Testis (tissue), 2 donors: ENCODE data around the gene BAIAP2.

Experiments used
- POLR2A ChIP-seq: fragments of 450-650 bp; IDR thresholded peaks from one replicate; pipeline ENCODE4 v1.6.1; 2017; ENCODE audit warnings: antibody characterized with exemption, mild to moderate bottlenecking, moderate library complexity
- TF ChIP-seq, protein P1 (sequence below), 3 experiments: fragments of 450-650 bp in 2 of 3; fragments of 200-600 bp in 1 of 3; sonication (generic) in 1 of 3; IDR thresholded peaks; one replicate each; pipeline ENCODE4 v1.5.1; 2016 to 2019; ENCODE audit warnings: antibody characterized with exemption in 3 of 3, mild to moderate bottlenecking in 2 of 3, moderate library complexity in 1 of 3

DNA sequence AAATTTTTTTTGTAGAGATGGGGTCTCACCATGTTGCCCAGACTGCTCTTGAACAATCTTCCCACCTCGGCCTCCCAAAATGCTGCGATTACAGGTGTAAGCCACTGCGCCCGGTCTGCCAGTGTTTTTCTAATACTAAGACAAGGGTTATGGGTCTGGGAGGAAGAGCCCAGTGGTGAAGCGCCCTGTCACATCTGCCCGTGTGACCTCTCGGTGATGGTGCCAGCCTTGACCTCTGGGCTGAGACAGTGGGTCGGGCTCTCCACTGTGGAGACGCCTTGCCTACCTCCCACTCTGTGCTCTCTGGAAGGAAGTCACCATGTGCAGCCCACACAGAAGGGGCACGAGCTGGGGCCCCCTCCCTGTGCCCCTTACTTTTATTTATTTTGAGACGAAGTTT lies 5.1 kb upstream of the BAIAP2 start:
- TF ChIP-seq, protein P1, sequence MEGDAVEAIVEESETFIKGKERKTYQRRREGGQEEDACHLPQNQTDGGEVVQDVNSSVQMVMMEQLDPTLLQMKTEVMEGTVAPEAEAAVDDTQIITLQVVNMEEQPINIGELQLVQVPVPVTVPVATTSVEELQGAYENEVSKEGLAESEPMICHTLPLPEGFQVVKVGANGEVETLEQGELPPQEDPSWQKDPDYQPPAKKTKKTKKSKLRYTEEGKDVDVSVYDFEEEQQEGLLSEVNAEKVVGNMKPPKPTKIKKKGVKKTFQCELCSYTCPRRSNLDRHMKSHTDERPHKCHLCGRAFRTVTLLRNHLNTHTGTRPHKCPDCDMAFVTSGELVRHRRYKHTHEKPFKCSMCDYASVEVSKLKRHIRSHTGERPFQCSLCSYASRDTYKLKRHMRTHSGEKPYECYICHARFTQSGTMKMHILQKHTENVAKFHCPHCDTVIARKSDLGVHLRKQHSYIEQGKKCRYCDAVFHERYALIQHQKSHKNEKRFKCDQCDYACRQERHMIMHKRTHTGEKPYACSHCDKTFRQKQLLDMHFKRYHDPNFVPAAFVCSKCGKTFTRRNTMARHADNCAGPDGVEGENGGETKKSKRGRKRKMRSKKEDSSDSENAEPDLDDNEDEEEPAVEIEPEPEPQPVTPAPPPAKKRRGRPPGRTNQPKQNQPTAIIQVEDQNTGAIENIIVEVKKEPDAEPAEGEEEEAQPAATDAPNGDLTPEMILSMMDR (IDR thresholded peaks at IDR 0.05): no peak
- no peak for TF ChIP-seq POLR2A
